GM12865 (cell line): ENCODE data around the gene CCNF.

Source experiments
- DNase-seq: peaks from one replicate; pipeline ENCODE4 v3.0.0; 2010; ENCODE audit warnings: low read depth
- H3K4me3 ChIP-seq: 2 replicates; pipeline ENCODE4 v1.5.1; 2011; ENCODE audit warnings: mild to moderate bottlenecking, low read depth, low read length, control low read depth
- CTCF ChIP-seq: IDR thresholded peaks from 2 replicates; pipeline ENCODE4 v1.5.1; 2011; ENCODE audit warnings: low read length, control low read depth, low read depth, inconsistent platforms; ENCODE audit not compliant: insufficient read depth; ENCODE audit errors: missing control alignments

Gene CCNF

DNA sequence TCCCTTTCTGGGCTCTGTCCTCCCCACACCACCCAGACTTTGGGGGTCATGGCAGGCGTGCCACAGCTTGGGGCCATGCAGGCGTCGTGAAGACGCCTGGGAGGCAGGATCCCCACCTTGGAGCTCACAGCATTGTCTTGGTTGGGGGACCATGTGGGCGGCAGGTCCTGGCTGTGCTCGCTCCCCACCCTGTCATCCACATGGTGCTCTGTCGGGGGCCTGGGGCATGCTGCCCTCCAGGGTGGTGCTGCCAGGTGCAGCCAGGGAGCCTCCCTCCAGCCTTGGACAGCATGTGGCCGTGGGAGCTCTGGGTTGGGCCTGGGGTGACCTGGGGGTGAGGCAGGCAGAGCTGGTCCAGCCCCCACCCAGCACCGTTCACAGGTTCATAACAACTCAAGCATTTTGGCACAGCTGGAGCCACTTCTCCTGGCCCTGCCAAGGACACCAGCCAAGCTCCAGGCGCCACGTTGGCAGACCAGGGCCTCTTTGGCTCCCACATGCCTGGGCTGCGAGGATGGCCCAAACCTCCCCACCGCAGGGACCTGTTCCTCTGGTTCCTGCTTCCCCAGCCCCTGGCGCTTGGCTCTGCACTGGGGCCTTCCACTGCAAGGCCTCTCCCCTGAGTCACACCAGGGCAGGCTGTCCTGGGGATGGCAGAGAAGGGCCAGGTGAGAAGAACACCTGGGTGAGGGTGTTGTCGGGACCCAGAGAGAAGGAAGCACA, 69.4 kb downstream of the CCNF start:
- DNase-seq: no peak
- no peak overlapping the region for H3K4me3 ChIP-seq
- no peak for TF ChIP-seq CTCF

- TF ChIP-seq CTCF: no peak
- no peak overlapping the region for H3K4me3 ChIP-seq
- no peak for DNase-seq
Measured at GRCh38 chr16:2499454-2499853, 70.2 kb downstream of the CCNF start.

- no peak for TF ChIP-seq CTCF
- H3K4me3 ChIP-seq: no peak overlapping the region
- DNase-seq: no peak
Measured at GRCh38 chr16:2499890-2500429, 70.7 kb downstream of the CCNF start.

- DNase-seq: no peak
- TF ChIP-seq CTCF: no peak
- no peak overlapping the region for H3K4me3 ChIP-seq
Measured at GRCh38 chr16:2500430-2500917, 71.2 kb downstream of the CCNF start.

DNA sequence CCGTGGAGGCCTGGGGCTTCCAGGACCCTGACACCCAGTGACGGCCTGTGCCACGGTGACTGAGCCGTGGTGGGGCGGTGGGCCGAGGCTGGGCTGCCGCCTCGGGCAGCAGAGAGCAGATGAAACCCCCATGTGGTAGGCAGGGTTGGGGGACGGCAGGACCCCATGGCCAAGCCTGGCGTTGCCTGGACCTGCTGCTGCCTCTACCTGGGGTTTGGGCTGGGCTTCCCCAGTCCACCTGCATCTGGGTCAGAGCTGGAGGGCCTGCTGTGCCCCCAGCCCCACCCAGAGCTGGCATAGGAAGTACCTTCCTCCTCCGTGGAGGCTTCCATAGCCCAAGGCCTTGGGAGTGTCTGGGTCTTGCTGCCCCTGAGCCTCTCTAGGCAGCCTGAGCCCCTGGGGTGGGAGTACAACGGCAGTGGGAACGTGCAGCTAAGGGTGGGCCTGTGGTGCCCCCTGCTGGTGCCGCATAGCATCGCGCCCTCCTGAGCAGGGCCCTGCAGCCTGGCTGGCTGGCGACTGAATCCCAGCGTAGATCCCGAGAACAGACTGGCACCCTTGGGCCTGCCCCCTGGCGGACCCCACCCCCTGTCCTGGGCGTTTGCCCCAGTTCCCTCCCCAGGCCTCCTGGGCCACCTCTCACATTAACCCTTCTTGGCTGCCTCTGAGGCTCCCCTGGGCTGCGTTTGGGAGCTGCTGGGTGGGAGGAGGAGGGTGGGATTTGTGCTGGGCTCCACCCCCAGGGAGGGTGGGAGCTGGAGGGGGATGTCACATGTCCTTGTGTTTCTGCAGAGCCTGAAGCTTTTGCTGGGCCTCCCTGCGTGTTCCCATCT, 71.9 kb downstream of the CCNF start:
- TF ChIP-seq CTCF: peak; percentile 98
- no peak overlapping the region for H3K4me3 ChIP-seq
- DNase-seq: peak; percentile 81

DNA sequence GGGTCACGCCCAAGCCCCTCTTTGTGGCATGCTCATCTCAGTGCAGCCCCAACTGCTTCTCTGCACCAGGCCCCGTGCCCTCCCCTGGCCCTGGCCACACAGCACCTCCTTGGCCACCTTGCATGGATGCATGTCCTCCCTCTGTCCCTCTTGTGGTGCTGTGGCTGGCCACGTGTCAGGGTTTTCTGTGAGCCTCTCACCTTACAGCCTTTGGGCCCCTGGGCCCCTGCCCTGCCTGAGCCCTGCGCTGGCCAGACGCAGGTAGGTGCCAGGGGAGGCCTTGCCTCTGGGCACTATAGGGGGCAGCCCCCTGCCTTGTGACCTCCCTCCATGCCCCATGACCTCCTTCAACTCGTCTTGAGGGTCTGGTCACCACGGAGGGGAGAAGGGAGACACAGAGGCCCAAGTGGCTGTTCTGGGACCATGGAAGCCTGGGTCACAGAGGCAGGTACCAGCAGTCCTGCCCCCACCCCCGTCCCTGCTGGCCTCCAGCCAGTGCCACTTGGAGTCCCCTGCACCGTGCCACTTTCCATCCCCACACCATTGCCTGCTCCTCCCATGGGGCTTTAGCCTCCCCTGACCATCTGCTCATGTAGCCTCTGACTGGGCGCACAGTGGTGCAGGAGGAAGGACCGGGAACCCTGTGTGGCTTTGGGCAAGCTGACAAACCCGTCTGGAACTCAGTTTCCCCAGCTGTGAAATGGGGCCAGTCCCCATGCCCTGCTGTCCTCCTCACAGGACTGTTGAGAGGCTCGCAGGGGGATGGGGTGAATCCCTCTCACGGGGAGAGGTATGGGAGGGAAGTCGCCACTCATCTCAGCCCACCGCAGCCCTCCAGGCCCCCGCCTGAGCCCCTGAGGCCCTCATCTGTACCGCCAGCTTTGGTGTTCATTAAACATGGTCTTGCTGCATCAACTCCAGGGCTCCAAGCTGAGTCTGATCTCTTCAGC, 73.0 kb downstream of the CCNF start:
- H3K4me3 ChIP-seq: no peak overlapping the region
- no peak for TF ChIP-seq CTCF
- no peak for DNase-seq
